ENCODE data around the gene PCMTD2.

- TF ChIP-seq CTCF (IDR thresholded peaks at IDR 0.05; ENCODE audit: low read length) (no peak), EZH2 (IDR thresholded peaks at IDR 0.05; ENCODE audit: borderline replicate concordance, low read length) (no peak)
Measured at GRCh38 chr20:64258071-64258823, 2.7 kb downstream of the PCMTD2 start.
